ENCODE results near the gene COL6A2.

The COL6A2 gene

GRCh38 chr21:46114963-46115362 is 17.1 kb downstream of the COL6A2 start:
- no peak for DNase-seq (ENCODE audit: low read depth in 3 of 3)

DNA sequence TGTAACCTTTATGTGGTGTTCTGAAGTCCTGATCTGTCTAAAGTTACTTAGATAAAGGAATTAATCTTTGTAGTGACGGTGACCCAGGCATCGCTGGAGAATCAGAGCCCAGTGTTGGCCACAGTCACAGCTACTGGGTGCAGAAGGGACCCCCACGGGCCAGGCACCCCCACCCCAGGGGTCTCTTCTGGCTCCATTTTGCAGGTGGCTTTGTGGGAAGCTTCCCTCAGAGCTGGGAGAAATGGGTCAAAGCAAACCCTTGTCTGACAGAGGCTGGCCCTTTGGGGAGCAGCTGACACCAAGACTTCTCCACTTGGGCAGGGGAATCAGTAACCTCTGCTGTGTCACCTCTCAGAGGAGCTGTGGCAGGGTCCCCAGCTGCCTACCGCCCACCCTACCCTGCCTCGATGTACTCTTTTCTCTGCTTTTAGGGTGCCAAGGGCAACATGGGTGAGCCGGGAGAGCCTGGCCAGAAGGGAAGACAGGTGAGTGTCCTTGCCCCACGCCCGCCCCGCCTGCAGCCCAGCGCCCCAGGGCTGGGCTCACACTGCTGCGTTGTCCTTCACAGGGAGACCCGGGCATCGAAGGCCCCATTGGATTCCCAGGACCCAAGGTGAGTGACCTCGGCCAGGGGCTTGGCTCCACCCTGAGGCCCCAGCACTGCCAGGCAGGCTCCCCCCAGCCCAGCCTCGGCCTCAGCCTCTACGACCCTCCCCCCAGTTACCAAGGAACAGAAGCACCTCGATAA is 17.7 kb downstream of the COL6A2 start:
- no peak for DNase-seq (ENCODE audit: low read depth in 3 of 3)

- DNase-seq (ENCODE audit: low read depth in 3 of 3) = no peak
These were observed 18.4 kb downstream of the COL6A2 start for GRCh38 chr21:46116189-46116775.

DNA sequence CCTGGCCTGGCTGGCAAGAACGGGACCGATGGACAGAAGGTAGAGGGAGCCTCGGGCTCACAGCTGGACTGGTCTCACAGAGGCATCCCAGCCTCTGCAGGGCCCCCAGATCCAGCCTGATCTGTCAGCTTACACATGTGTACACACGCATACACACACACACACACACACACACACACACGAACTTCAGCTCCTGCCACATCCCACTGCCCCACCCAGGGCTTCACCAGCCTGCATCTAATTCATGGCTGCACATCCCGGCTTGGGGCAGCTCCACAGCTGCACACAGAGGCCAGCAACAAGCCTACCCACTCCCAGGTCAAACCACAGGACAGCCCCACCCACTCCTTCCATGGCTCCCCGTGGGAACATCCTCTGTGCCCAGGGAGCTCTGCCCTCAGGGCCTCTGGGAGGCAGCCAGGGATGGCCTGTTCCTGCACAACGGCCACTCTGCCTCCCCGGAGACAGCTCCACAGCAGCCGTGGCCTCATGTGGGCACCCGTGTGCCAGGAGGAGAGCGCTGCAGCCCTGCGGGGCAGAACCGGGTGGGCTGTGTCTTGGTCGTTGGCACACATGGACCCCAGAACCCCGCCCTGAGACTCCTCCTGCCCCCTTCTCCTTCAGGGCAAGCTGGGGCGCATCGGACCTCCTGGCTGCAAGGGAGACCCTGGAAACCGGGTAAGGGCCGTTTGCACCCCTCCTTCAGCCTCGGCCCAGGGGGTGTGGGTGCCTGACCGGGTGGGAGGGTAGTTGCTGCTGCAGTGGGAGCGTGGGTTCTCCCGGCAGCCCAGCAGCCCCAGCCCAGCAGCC is 19.1 kb downstream of the COL6A2 start:
- DNase-seq (ENCODE audit: low read depth in 3 of 3) = no peak

- DNase-seq (ENCODE audit: low read depth in 3 of 3) = no peak
These were observed 19.8 kb downstream of the COL6A2 start for GRCh38 chr21:46117586-46118315.

GRCh38 chr21:46118316-46119143 is 20.6 kb downstream of the COL6A2 start:
- DNase-seq (ENCODE audit: low read depth in 3 of 3) = no peak

GRCh38 chr21:46119144-46119636 is 21.3 kb downstream of the COL6A2 start:
- DNase-seq (ENCODE audit: low read depth in 3 of 3) = no peak

- no peak for DNase-seq (ENCODE audit: low read depth in 3 of 3)
These were observed 21.8 kb downstream of the COL6A2 start for GRCh38 chr21:46119637-46120271.

DNA sequence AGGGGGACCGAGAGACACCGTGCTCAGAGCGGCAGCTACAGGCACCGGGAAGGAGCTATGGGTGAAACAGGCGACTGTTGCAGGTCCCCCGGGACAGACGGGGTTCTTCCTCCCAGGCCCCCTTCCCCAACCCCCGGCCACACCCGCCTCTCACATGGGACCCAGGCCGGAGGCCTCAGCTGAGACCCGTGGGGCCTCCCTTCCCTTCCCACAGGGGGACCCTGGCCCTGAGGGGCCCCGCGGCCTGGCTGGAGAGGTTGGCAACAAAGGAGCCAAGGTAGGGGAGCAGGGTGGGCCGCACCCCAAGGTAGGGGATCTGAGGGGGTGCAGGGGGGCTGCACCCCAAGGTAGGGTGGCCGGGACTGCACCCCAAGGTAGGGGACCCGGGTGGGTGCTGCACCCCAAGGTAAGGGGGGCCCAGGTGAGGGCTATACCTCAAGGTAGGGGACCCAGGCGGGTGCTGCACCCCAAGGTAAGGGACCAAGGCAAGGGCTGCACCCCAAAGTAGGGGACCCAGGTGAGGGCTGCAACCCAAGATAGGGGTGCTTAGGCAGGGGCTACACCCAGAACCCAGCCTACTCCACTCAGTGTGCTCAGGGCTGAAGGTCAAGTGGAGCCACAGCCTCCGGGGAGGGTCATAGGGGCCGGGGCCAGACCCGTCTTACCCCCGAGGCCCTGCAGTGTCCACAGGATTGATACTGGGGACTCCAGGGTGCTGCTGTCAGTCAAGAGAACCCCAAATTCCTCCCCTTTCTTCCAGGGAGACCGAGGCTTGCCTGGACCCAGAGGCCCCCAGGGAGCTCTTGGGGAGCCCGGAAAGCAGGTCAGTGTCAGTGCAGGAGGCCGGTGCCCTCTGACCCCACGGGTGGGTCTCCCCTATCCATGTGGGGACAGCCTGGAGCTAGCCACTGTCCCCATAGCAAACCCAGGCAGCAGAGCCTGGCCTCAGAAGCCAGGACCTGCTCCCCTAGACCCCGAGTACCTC is 22.7 kb downstream of the COL6A2 start:
- no peak for DNase-seq (ENCODE audit: low read depth in 3 of 3)

GRCh38 chr21:46121286-46122221 is 23.6 kb downstream of the COL6A2 start:
- DNase-seq (ENCODE audit: low read depth in 3 of 3) = no peak

GRCh38 chr21:46122237-46122671 is 24.3 kb downstream of the COL6A2 start:
- DNase-seq (ENCODE audit: low read depth in 3 of 3) = no peak

DNA sequence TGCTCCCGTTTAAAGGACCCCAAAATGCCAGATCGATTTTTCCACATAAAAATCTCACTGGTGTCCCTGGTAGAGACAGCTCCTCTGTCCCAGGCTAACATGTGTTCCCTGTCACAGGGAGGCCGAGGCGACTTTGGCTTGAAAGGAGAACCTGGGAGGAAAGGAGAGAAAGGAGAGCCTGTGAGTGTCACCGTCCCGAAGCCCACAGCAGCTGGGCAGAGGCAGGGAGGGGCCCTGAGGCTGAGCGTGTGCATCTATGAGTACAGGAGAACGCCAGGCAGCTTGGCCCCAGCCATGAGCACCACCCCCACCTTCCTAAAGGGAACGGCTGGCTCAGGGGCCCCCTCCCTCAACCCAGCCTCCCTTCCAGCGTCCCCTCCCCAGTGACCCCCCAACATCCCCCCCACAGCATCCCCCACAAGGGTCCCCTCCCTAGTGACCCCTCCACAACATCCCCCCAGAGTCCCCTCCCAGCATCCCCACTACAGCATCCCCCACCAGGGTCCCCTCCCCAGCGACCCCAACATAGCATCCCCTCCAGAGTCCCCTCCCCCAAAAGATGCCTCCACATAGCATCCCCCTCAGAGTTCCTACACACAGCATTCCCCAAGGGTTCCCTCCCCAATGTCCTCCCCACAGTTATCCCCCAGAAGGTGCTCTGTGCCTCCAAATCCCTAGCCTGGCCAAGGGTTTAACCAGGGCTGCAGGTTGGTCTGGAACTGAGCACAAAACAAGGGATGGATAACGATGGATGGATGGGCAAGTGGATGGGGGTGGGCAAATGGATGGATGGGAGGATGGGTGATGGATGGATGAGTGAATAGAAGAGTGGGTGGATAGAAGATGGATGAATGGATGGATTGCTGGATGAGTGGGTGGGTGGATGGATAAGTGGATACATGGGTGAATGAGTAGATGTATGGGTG is 25.1 kb downstream of the COL6A2 start:
- no peak for DNase-seq (ENCODE audit: low read depth in 3 of 3)

DNA sequence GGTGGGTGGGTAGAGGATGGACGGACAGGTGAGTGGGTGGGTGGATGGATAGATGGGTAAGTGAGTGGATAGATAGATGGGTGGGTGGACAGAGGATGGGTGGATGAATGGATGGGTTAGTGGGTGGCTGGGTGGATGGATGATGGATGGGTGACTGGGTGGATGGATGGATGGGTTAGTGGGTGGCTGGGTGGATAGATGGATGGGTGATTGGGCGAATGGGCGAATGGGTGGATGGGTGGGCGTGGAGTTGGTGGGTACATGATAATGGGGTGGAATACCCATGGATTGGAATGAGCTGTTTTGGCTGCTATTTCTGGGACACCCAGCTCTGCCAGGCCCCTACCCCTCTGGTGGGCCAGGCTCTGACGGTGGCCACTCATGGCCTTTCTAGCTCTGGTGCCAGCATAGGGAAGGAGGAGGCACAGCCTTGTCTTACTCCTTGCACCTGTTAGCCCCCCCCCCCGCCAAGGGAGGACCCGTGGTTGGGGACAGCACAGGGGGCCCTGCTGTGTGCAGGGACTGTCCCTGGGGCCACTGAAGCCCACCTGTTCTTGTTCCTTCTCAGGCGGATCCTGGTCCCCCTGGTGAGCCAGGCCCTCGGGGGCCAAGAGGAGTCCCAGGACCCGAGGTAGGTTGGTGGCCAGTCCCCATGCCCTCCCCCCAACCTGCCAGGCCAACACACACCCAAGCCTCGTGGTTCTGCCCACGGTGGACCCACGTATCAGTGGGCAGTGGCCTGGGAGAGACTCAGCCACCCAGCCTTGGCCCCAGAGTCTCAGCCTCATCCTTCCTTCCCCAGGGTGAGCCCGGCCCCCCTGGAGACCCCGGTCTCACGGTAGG is 26.4 kb downstream of the COL6A2 start:
- no peak for DNase-seq (ENCODE audit: low read depth in 3 of 3)

GRCh38 chr21:46124926-46125845 is 27.3 kb downstream of the COL6A2 start:
- no peak for DNase-seq (ENCODE audit: low read depth in 3 of 3)

- DNase-seq (ENCODE audit: low read depth in 3 of 3) = no peak
These were observed 28.0 kb downstream of the COL6A2 start for GRCh38 chr21:46125846-46126301.

Data from stimulated activated CD4-positive, alpha-beta T cell treated with anti-CD3 and anti-CD28 coated beads, TNF-alpha, amount 100 ng/mL, for 4 hours (primary cell).